Left lung (tissue), 10 donors: ENCODE data around the gene ZFP36L2. TPM values are rescaled to one million over a fixed set of nuclear protein-coding genes. Genes with fewer than 3 reads are reported as not detected.

Experiments used
- ATAC-seq: fragments of 200-7000 bp; cut with Tn5 transposase; one replicate; pipeline ENCODE4 v1.9.1; 2020; ENCODE audit warnings: moderate library complexity
- DNase-seq, 4 donors: peaks; one replicate each; pipeline ENCODE4 v3.0.0-alpha.2; 2013 to 2020
- H3K27ac ChIP-seq, 2 donors: fragments of 200-600 bp; sonication (generic) in 1 of 2; one replicate each; pipeline versions ENCODE4 v1.5.0 to v1.8.0; 2020 to 2021
- H3K27me3 ChIP-seq, 2 donors: fragments of 200-600 bp; sonication (generic) in 1 of 2; one replicate each; pipeline versions ENCODE4 v1.5.0 to v1.8.0; 2020 to 2021
- H3K36me3 ChIP-seq, 2 donors: fragments of 200-600 bp; sonication (generic) in 1 of 2; one replicate each; pipeline versions ENCODE4 v1.5.0 to v1.8.0; 2020 to 2021
- H3K4me1 ChIP-seq, 2 donors: fragments of 200-600 bp; one replicate each; pipeline ENCODE4 v1.8.0; 2021
- H3K4me3 ChIP-seq, 2 donors: fragments of 200-600 bp; sonication (generic) in 1 of 2; one replicate each; pipeline versions ENCODE4 v1.5.0 to v1.8.0; 2020 to 2021; ENCODE audit warnings: mild to moderate bottlenecking in 1 of 2
- H3K9me3 ChIP-seq, 2 donors: fragments of 200-600 bp; sonication (generic) in 1 of 2; one replicate each; pipeline versions ENCODE4 v1.5.0 to v1.8.0; 2020 to 2021
- CTCF ChIP-seq, 2 donors: fragments of 200-600 bp; sonication (generic) in 1 of 2; IDR thresholded peaks; one replicate each; pipeline versions ENCODE4 v1.5.0 to v1.8.0; 2021; ENCODE audit warnings: antibody characterized with exemption in 2 of 2
- intact Hi-C, 2 donors: fragments of 100-400 bp; cut with DNase I; formaldehyde crosslinking; loops; one replicate each; pipeline versions ENCODE4 v1.11.2 to v1.14.2; 2022
- polyA plus RNA-seq, 6 donors: library from polyadenylated mRNA; unstranded; fragments of 120-200 nt; gene quantifications; one replicate each; pipeline ENCODE4 v1.2.1, GENCODE V29; 2013; ENCODE audit not compliant: insufficient read length in 6 of 6
- total RNA-seq, 2 donors: library from RNA; stranded (reverse); fragmentation: NEBNext Ultra II Directional; extraction: Animal tissue kit (Norgen Biotek cat#: 25700); gene quantifications; one replicate each; pipeline ENCODE4 v1.2.1, GENCODE V29; 2021
- donor health status: DM: no; HTN: yes; CAD: no.
- donor health status: DM: no; HTN: no; CAD: no.

The ZFP36L2 gene
- total and polyA plus RNA-seq, 8 donors: 72.2 to 131 (median 109) TPM

- DNase-seq (peak in 1 of 4 donors; percentile 80), ATAC-seq (peak; percentile 84)
- H3K4me3 ChIP-seq: no peak overlapping the region
- intact Hi-C loops: no loop called here
- peak overlapping the region in 1 of 2 donors; percentile 90 for H3K27ac ChIP-seq
- no peaks in the 10 kb centered on the region for H3K27me3 ChIP-seq
- H3K36me3 ChIP-seq: peaks cover 0 to 2% of the 10 kb centered on the region in 2 donors
- peaks cover 3 to 7% of the 10 kb centered on the region in 2 donors for H3K4me1 ChIP-seq
- no peaks in the 10 kb centered on the region for H3K9me3 ChIP-seq
- TF ChIP-seq CTCF (IDR thresholded peaks at IDR 0.05): no peak
These were observed 24.8 kb upstream of the ZFP36L2 start for GRCh38 chr2:43251171-43251731.

GRCh38 chr2:43250015-43250414 lies 23.6 kb upstream of the ZFP36L2 start:
- no peaks in the 10 kb centered on the region for H3K36me3 ChIP-seq
- H3K27ac ChIP-seq: no peak overlapping the region
- DNase-seq (no peak), ATAC-seq (no peak)
- peaks cover under 1 to 3% of the 10 kb centered on the region in 2 donors for H3K4me1 ChIP-seq
- H3K9me3 ChIP-seq: no peaks in the 10 kb centered on the region
- H3K27me3 ChIP-seq: no peaks in the 10 kb centered on the region
- intact Hi-C loops: no loop called here
- TF ChIP-seq CTCF (IDR thresholded peaks at IDR 0.05): no peak
- no peak overlapping the region for H3K4me3 ChIP-seq

DNA sequence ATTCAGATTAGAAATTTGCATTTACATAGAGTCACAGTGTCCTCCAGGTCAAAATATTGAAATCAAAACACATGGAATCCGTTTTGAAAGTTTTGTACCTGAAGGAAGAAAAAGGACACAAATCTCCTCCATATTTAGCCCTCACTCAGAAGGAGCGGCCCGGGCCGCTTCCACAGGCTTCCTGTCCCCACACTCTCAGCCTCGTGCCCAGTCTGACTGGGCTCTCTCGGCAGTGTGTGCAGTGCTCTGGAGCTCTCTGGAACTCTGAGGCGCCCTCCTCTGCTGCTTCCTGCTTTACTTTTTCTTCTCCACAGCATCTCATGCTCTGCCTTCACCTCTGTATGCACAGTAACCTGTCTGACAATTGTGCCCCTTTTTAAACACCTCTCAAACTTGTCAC lies 22.2 kb upstream of the ZFP36L2 start:
- Histone ChIP-seq H3K9me3 (no peaks in the 10 kb centered on the region), H3K27me3 (no peaks in the 10 kb centered on the region), H3K4me3 (no peak overlapping the region), H3K27ac (no peak overlapping the region), H3K36me3 (peaks cover 0 to 6% of the 10 kb centered on the region in 2 donors), H3K4me1 (peaks cover 0 to 3% of the 10 kb centered on the region in 2 donors)
- no peak for TF ChIP-seq CTCF (IDR thresholded peaks at IDR 0.05)
- DNase-seq (no peak), ATAC-seq (no peak)
- intact Hi-C loops: no loop called here

DNA sequence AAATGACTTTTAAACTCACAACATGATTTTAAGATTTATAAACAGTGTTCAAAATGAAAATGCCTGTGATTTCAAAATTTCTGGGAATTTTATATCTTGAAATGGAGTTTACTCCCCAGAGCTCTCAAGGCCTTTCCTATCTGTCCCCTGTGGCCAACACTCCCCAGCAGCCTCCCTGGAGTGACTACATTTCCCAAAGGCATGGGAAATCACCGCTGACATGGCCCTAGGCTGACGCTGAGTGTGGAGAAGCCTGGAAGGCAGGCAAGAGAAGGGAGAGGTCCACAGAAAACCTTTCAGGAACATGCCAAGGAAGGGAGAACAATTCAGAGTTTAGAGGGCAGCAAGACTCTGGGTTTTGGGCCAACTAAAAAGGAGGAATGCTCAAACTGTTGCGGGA lies 20.2 kb upstream of the ZFP36L2 start:
- intact Hi-C loops: no loop called here
- DNase-seq (no peak), ATAC-seq (no peak)
- peaks cover 0 to 3% of the 10 kb centered on the region in 2 donors for H3K4me1 ChIP-seq
- no peak for TF ChIP-seq CTCF (IDR thresholded peaks at IDR 0.05)
- H3K9me3 ChIP-seq: no peaks in the 10 kb centered on the region
- H3K36me3 ChIP-seq: peaks cover 0 to 6% of the 10 kb centered on the region in 2 donors
- H3K27ac ChIP-seq: no peak overlapping the region
- no peaks in the 10 kb centered on the region for H3K27me3 ChIP-seq
- no peak overlapping the region for H3K4me3 ChIP-seq

DNA sequence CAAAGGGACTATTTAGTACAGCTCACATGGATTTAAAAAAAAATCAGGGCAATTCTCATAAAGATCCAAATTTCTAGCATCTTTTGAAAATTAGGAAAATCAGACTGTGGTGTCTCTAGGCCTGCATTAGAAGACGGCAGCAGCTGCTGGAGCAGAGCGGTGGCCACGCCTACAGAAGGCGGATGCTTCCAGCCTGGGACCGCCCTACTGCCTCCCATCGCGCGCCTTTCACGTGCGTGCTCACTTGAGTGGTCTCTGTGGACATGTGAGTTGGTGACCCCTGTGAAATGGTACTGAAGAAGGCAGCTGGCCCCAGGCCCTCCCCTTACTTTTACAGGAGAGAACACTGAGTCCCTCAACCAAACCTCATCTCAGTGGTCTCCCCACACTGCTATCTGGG lies 15.2 kb upstream of the ZFP36L2 start:
- TF ChIP-seq CTCF (IDR thresholded peaks at IDR 0.05): no peak
- intact Hi-C loops: no loop called here
- ATAC-seq (no peak), DNase-seq (no peak)
- H3K27me3 ChIP-seq: no peaks in the 10 kb centered on the region
- H3K36me3 ChIP-seq: peaks cover 0 to 6% of the 10 kb centered on the region in 2 donors
- H3K4me3 ChIP-seq: no peak overlapping the region
- peaks cover 0 to 23% of the 10 kb centered on the region in 2 donors for H3K4me1 ChIP-seq
- H3K9me3 ChIP-seq: no peaks in the 10 kb centered on the region
- no peak overlapping the region for H3K27ac ChIP-seq
